ENCODE measurements around the gene CLCA2.

DNA sequence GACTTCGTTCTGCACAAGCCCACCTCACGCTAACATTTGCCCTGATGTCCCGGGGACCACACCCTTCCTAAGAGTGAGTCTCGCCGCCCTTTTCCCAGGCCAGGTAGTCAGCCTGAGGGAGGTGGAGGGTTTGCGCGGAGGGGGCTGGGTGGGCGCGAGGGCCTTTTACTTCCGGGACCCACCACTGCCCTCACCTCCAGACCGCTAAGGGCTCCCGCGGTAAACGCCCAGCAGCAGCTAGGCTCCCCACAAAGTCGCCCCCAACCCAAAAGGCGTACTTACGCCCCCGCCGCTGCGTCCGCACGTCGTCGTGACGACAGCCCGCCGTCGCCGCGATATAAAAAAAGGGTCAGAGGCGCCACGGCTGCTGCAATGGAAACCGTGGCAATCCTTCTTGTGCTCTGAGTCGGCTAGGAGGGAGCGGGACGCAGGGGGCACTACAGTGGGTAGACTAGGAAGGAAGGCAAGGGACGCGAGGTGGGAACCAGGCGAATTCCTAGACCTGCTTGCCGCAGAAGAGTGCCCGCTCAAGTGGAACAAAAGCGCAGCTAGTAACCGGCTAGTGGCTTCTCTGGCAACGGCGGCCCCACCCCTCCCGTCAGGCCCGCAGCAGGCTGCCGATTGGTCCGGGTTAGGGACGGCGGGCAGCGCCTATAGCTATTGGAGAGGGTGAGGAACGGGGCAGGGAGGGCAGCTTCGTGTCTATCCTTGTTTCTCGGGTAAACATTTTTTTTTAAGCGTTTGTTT, 28.0 kb upstream of the CLCA2 start, which contains the start of gene ODF2L:
- TF ChIP-seq, protein P1, sequence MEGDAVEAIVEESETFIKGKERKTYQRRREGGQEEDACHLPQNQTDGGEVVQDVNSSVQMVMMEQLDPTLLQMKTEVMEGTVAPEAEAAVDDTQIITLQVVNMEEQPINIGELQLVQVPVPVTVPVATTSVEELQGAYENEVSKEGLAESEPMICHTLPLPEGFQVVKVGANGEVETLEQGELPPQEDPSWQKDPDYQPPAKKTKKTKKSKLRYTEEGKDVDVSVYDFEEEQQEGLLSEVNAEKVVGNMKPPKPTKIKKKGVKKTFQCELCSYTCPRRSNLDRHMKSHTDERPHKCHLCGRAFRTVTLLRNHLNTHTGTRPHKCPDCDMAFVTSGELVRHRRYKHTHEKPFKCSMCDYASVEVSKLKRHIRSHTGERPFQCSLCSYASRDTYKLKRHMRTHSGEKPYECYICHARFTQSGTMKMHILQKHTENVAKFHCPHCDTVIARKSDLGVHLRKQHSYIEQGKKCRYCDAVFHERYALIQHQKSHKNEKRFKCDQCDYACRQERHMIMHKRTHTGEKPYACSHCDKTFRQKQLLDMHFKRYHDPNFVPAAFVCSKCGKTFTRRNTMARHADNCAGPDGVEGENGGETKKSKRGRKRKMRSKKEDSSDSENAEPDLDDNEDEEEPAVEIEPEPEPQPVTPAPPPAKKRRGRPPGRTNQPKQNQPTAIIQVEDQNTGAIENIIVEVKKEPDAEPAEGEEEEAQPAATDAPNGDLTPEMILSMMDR (IDR thresholded peaks at IDR 0.05), result no peak
- TF ChIP-seq POLR2A (IDR thresholded peaks at IDR 0.05), result peak in 1 of 2 donors; percentile 82
